ENCODE data around the gene GSAP.

Gene GSAP

DNA sequence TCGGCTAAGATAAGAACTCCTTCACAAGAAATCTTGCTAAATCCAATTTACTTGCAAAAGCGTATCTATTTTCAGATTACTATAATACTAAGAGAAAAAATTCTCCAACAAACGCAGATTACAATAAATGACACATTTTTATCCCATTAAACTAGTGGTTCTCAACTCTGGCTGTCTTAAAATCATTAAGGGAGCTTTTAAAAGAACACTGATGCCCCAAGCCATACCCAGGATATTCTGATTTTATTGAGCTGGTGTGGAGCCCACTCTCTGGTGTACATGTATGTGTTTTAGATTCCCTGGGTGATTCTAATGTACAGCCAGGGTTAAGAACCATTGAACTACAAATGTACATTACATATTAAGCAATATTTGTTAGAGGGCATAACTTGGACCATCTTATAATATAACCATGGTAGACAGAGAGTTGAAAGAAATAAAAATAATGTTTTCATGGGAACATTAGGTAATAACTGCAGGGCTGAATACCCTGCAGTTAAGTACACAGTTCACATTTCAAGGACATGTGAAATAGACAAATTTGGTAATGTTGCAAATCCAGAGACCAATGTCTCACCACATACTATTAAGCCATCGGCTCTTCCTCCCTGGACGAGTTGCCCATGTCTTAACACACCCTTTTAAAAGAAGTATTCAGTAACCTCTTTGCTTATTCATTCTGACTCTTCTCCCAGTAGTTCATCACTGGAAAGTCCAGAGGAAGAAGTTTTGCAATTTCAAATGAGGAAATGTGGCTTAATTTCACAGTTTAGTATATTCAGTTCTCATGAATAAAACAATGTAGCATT lies 6.2 kb downstream of the GSAP start:
- DNase-seq (ENCODE audit: low read depth in 1 of 2, low spot score in 1 of 2) = no peak

GRCh38 chr7:77409005-77409738 lies 7.0 kb downstream of the GSAP start:
- no peak for DNase-seq (ENCODE audit: low read depth in 1 of 2, low spot score in 1 of 2)

- DNase-seq (ENCODE audit: low read depth in 1 of 2, low spot score in 1 of 2) = no peak
These were observed 8.2 kb downstream of the GSAP start for GRCh38 chr7:77407906-77408305.

DNA sequence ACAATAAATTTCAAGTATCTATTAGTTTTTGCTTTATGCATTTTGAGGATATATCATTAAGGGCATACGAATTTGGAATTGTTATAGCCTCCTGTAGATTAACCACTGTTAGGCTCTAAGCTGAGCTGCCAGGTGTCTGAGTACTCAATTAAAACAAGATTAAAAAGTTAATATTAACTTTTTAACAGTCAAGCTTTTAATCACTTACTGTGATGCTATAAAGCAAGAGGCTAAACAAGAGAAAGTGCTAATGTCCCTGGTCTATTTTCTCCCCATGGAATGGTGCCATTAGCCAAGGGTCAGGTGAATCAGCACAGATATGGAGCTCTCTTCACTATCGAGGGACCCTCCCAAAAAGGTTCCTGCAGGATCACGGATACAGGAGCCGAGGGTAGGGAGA lies 9.7 kb downstream of the GSAP start:
- DNase-seq (ENCODE audit: low read depth in 1 of 2, low spot score in 1 of 2) = no peak

- DNase-seq (ENCODE audit: low read depth in 1 of 2, low spot score in 1 of 2) = no peak
These were observed 11.5 kb downstream of the GSAP start for GRCh38 chr7:77404641-77405040.

DNA sequence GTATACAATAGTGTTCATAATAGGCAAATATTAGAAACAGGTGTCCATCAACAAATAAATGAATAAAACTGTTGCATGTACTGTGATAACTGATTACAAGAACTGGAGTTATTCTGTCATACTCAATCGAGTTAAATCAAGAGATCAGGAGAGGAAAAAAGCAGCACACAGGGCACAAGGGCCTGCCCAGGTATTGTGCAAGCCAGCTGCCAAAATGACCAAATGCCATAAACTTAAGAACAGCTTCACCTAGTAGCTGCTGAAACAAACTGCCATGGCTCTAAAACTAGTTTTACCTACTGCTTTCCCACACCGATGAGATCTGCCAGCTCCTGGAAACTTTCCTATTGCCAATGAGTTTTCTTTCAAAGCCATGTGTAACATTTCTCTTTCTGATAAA lies 12.2 kb downstream of the GSAP start:
- DNase-seq (ENCODE audit: low read depth in 1 of 2, low spot score in 1 of 2) = no peak

DNA sequence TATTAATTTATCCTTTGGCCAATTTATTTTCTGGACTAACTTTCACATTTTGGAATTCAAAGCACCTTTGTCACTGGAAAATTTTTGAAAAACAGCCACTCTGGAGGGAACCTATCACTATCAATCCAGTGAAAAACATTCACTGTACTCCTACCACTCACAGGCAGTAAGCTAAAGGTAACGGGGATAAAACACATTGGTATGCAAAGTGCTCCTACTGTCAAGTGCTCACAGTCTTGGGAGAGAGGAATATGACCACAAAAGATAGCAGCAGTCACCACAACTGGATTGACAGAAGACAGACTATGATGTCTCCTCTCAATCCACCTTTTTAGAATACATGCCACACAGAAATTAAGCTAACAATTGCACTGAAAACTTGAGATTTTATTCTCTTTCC lies 13.3 kb downstream of the GSAP start:
- DNase-seq (ENCODE audit: low read depth in 1 of 2, low spot score in 1 of 2) = no peak

GRCh38 chr7:77401002-77401401 lies 15.1 kb downstream of the GSAP start:
- no peak for DNase-seq (ENCODE audit: low read depth in 1 of 2, low spot score in 1 of 2)

- no peak for DNase-seq (ENCODE audit: low read depth in 1 of 2, low spot score in 1 of 2)
These were observed 16.3 kb downstream of the GSAP start for GRCh38 chr7:77399816-77400215.

DNA sequence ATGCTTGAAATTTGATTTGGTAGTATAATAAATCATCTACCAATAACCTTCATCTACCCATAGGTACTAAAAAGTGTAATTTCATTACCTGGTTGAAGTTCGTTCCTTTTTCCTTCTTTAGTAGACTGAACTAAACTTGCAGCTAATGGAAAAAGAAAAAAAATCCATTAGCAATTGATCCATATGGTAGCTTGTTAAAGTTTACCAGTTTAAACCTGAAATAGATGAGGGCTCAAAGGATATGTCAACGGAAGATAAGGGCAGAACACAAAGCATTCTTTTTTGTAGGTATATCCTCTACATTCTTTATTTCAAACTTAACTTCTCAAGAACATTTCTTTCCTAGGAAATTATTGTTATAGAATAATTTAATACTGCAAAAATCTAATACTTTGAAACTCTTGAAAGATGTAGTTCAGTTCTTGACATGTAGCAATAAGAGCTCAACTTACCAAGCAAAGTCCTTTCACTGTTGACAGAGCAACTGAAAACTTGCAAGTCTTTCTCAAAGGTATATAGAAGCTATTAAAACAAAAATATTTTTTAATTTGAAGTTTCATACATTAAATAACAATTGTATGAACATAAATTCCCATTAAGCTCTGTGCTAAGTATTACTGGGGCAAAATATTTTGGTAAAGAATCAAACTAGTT lies 19.1 kb downstream of the GSAP start:
- no peak for DNase-seq (ENCODE audit: low read depth in 1 of 2, low spot score in 1 of 2)

- no peak for DNase-seq (ENCODE audit: low read depth in 1 of 2, low spot score in 1 of 2)
These were observed 20.5 kb downstream of the GSAP start for GRCh38 chr7:77395626-77396025.

DNA sequence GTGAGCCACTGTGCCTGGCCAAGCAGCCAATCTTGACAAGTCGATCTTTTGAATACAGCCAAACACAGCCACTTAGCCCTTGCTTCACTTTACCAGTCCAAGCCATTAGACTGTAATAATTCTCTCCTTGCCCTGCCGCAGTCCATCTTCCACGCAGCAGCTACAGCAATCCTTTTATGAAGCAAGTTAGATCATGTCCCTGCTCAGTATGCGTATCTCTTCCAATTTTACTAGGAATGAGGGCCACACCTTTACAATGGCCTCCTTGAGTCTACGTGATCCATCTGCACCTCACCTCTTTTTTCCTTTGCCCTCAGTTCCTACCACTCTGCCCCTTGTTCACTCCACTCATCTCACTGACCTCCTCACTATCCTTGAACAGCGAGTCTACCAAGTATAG lies 22.2 kb downstream of the GSAP start:
- no peak for DNase-seq (ENCODE audit: low read depth in 1 of 2, low spot score in 1 of 2)

DNA sequence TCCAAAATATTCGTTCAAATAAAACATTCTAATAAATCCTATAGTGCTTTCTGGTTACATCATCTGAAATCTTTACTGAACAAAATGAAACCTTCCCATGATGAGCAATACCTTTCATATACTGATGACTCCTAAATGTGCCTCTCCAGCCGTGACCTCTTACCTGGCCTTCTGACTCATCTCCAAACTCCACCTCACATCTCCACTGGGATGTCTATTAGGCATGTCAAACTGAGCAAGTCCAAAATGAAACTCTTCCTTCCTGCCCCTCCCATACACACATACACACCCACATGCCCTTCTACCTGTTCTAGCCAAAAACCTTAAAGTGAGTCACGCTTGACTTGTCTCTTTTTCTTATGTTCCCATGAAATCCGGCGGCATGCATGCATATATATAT lies 22.9 kb downstream of the GSAP start:
- DNase-seq (ENCODE audit: low read depth in 1 of 2, low spot score in 1 of 2) = peak in 1 of 2 donors; percentile 65

- no peak for DNase-seq (ENCODE audit: low read depth in 1 of 2, low spot score in 1 of 2)
These were observed 24.9 kb downstream of the GSAP start for GRCh38 chr7:77391230-77391629.

GRCh38 chr7:77388055-77388641 lies 28.0 kb downstream of the GSAP start:
- DNase-seq (ENCODE audit: low read depth in 1 of 2, low spot score in 1 of 2) = no peak

GRCh38 chr7:77386165-77386822 lies 29.9 kb downstream of the GSAP start:
- no peak for DNase-seq (ENCODE audit: low read depth in 1 of 2, low spot score in 1 of 2)

DNA sequence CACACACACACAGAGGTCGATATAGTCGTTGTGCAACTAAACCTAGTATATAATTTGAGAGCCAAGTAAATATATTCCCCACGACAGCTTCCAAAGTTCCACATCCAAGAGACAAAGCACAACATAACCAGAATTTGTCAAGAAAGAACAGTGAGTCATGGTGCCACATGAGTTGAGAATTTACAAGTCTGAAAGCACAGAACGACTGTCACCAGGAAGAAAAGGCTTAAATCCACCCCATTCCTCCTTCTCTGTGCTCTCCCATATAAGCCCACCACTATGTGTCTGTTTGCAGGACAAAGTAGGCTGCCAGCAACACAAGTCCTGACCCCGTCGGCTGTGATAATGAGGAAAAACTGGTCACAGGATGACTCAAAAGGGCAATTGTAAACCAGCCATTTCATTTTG lies 32.8 kb downstream of the GSAP start:
- no peak for DNase-seq (ENCODE audit: low read depth in 1 of 2, low spot score in 1 of 2)

- DNase-seq (ENCODE audit: low read depth in 1 of 2, low spot score in 1 of 2) = no peak
These were observed 33.6 kb downstream of the GSAP start for GRCh38 chr7:77382532-77382931.

GRCh38 chr7:77378584-77378983 lies 37.6 kb downstream of the GSAP start:
- no peak for DNase-seq (ENCODE audit: low read depth in 1 of 2, low spot score in 1 of 2)

GRCh38 chr7:77370606-77371005 lies 45.5 kb downstream of the GSAP start:
- no peak for DNase-seq (ENCODE audit: low read depth in 1 of 2, low spot score in 1 of 2)

DNA sequence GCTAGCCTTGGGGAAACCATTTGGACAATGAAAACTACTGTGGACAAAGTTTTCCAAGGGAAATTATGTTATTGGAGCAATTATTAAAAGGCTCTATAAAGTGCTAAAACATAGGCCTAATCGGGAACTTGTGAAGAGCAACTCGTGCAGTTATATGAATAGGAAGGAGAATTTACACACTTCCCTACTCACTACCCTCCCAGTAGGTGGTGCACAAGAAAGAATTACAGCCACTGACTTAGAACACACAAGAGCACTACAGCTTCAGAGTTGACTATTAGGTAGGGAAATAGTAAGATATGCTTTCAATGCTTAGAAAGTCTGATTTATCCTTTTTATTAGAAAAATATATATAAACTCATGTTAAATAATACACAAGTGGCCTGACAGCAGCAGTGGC lies 47.2 kb downstream of the GSAP start:
- DNase-seq (ENCODE audit: low read depth in 1 of 2, low spot score in 1 of 2) = no peak
